ENCODE measurements around the gene PHF21A.
"Not testable (repeated sequence)": the region's sequence is repeated elsewhere in the genome, so short reads cannot be mapped to it uniquely, and the experiment has no call there.

Gene PHF21A

DNA sequence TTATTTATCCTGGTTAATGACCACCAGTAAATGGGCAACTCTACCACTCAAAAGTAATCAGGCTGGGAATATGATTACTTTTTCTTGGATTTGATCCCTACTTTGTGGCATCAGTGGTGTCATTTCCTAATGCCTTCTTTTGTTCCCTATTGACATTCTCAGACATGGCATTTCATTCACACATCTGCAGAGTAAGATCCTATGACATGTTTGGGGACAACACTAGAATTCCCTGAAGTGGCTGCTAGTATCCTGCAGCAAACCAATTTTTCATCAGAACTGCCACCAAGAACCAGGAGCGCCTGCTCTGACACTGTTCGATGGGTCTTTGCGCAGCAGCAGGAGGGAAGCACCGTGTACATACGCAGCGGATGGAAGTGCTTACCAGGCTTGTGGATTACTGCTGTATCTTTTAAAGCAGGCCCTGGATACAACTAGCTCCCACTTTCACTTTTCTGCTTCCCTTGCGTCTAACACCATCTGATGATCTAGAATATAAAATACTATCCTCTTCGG is 101.1 kb downstream of the PHF21A start:
- no peak for DNase-seq

DNA sequence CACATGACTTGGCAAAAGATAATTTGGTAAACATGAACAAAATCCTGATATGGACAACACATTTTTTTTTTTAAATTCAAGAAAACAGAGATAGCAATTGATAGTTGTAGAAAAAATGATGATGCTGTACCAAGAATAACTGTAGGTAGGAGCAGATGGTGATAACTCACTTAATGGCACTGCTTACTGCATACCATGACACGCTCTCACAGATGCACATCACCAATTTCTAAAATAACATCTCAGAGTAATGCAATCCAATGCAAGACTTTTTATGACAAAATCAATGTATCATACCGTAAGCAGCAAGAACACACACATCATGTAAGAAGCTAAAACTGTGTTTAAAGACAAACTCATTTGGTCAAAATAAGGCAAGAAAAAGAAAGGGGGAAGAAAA is 102.6 kb downstream of the PHF21A start:
- DNase-seq: no peak

DNA sequence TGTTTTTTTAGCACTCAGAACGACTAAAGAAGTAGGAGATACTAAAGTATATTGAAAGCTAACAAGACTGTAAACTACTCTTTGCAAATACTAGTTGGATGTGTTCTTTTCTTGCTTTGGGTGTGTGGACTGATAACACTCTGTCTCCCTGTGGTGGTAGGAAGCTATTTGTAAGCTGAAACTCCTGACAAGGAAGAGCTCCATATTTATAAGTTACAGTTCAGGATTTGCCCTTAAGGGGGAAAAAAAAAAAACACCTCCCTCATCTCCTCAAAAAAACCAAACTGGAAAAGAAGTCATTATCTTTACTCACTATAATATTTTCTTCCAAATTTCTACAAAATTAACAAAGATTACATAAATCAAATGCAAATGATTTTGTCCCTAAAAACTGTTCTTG is 103.9 kb downstream of the PHF21A start:
- no peak for DNase-seq

DNA sequence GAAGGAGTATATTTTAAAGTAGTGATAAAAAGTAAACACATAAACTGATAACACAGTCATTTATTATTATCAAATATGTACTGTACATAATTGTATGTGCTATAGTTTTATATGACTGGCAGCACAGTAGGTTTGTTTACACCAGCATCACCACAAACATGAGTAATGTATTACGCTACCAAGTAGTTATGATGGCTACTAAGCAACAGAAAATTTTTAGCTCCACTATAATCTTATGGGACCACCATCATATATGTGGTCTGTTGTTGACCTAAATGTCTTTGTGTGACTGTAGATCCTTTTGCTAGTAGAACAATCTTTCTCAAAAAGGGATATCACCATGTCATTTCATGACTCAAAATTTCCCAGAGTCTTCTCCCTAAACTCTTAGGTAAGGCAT is 105.3 kb downstream of the PHF21A start:
- no peak for DNase-seq

DNA sequence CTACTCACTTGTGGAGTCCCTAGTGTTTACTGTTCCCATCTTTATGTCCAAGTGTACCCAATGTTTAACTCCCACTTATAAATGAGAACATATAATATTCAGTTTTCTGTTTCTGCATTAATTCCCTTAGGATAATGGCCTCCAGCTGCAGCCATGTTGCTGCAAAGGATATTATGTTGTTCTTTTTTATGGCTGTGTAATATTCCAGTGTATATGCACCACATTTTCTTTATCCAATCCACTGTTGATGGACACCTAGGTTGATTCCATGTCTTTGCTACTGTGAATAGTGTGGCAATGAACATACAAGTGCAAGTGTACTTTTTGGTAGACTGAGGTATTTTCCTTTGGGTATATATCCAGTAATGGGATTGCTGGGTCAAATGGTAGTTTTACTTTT is 107.1 kb downstream of the PHF21A start:
- DNase-seq: not testable (repeated sequence)

DNA sequence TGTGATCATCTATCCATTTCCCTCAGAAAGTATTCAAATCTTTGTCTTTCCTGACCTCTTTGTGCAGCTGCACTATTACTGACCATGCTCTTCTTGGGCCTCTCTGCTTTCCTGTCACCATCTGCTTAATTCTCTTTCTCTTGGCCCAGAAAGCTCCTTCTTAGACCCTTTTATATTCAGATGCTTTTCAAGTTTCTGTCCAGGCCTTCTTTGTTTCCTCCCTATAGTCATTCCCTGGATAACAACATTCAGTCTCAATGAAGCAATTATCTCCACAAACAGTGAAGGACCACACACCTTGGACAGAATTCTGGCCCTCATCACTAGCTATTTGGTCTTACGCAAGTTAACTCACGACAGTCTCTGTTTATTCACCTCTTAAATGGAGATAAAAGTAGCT is 109.1 kb downstream of the PHF21A start:
- no peak for DNase-seq

DNA sequence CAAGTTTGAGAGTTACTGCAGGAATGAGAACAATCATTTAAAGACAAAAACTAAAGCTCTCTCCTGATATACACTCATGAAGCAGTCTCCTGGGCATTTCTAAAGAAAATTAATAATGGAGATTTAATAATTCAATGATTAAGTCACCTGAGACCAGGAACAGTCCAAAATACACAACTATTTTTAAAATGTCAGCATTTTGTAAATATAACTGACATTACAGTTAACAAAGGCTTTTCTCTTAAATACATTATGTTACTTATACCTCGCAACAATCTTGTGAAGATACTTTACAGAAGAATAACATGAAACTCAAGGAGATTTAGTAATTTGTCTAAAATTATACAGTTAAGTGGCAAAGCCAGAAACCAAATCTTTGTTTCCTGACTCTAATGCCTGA is 111.2 kb downstream of the PHF21A start:
- DNase-seq: no peak

DNA sequence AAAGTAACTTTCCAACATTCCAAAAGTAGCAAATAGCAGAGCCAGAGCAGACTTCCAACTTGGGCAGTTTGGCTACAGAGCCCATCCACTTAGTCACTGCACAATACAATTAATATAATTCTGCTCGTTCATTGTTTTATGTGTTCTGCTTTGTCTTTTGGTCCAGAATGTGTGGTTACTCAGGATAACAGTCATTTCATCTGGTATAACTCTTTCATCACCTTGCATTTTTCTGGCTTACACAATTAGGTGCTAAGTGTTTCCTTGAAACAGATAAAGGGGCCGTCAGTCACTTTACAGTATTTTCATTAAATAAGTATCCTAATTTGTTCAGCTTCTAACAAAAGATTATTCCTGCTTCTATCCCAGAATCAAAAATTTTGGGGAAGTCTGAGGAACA is 111.6 kb downstream of the PHF21A start:
- DNase-seq: no peak

DNA sequence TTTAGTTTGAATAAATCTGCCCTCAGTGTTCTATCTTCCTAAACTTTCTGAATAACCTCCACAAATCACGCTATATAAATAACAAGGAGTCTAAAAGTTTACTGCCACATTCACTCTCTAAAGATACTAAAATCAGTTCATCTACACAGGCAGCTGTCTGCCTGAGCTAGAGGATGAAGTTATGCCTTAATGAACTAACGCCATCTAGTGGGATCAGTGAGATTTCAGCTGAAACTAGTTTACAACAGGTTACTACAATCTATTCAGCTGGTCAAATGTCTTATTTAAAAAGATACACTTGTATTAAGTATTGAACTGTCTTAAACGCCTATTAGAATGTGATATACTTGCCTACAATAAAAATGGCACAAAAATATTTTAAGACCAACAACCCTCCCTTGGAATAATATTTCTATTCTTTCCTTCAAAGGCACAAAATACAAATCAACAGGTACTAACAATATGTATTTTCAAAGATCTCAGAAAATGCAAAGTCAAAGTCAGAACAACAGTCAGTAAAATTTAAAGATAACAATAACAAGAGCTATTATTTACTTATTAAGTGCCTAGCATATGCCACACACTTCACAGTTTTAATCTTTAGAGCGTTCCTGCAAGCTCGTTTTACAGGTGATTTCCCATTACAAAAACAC is 114.7 kb downstream of the PHF21A start:
- peak; percentile 41 for DNase-seq

DNA sequence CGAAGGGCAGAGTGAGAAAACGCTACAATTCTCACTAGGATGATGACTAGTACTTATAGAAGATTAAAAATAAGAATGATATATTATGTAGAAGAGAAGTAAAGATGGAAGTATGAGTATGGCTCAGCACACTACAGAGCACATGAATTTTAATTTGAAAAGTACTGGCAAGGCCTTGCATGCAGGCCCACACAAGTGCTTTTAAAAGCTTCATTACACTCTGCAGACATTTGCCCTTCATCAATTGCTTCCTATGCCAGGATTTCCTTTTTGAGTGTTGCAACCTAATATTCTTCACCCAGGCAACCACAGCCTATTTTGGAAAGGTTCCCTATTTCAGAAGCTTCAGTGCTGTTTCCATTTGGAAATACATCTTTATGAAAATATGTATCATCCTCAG is 117.7 kb downstream of the PHF21A start:
- DNase-seq: no peak

DNA sequence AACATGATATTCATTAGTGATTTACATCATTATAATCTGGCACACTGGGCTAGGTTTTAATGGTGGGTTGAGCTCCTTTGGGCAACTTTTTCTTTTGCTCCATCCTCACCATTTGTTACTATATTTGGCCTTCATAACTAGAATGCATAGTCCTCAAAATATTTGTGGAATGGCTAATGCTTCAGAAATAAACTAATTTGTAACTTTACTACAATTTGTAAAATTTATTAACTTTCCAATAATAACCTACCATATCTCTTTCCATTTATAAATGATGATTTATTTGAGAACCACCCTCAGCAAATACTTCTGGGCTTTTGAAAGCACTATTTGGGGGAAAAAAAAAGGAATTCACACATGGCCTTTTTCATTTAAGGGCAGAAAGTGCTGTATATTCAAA is 119.1 kb downstream of the PHF21A start:
- DNase-seq: no peak

DNA sequence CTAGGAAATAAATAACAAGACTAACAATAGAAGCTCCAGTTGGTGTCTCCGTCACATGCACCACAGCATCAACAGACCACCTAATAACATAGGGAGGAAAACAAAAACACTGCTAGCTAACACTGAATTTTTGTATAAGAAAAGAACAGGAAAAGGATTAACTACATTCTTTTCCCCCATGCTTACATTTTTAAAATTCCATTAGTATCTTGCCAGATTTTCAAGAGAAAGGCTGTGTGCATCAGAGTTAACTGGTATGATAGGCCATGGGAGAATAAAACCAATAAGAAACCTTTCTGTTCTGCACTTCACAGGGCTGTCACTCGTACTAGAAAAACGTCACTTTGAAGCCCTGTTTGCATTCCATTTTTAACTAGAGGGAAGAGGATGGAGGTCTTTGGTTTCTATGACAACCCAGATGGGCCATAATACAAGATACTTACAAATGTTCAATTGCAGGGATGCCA is 119.8 kb downstream of the PHF21A start:
- peak; percentile 28 for DNase-seq

DNA sequence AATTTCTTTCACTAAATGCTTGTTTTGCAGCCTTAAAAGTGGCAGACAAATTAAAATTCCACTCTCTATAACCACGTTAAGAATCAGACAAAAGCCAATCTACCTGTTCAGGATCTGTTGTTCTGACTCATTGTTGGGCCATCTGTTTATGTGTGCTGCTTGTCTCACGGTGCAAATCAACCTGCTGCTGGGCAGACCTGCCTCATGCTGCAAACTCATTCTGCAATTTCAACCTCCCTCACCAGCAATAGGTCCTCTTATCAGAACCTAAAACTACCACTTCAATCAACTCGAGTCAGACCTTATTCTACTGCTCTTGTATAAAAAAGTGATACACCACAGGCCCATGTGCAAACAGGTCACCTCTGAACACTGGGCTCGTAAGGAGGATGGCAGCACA is 123.7 kb downstream of the PHF21A start:
- no peak for DNase-seq

DNA sequence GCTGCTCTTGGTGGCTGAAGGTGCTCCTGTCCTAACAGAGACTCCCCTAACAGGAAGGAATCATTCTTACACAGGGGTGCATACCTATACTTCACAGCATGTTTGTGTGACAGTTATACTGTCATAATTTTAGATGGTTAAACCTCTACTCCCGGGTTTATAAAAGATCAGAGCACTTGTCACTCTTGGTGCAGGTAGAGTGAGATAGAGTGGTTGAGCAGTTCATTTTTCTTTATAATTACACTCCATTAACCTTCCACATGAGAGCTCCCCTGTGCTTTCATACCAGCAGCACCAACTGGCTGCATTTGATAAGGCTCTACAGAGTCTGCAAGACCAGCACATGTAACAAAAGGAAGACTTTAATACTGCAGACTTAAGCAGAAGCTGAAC is 125.9 kb downstream of the PHF21A start:
- no peak for DNase-seq

DNA sequence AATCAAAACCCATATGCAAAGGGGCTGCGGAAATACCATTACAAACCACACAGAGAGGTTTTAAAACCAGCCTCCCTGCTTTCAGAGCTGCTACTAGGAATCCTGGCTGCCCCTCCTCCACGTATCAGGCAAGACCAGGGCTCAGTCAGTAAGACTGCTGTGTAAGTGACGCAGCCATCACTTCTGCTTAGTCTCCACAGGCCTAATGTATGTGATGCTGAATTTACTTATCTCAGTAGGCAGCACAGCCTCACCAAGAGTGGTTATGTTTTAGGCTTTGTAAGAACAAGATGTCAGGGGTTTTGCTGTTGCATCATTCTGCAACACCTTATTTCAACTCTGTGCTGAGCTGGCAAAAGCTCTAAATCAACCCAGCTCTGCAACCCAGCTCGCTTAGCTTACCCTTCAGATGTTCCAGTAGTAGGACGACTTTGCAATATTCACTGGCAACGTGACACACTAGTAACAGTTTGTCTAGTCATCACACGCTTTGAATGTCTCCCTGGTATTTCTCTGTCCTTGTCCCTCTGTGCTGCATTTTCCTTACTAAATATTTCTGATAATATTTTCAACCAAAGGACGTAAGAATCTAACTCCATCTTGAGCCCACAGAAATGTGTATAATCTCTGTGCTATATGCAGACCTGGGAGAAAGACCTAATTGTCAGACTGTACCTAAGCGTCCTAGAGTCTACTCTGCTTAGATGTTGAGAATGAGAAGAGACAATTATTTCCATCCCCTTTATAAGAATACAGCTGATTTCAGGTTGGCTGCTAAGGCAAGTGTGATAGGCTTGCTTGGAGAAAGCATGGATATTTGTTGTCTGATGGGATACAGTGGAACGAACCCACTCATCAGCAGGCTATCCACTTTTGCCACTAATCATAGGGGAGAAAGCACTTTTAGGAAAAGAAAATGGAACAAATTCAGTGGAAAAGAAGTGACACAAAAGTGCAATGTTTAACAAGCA is 126.6 kb downstream of the PHF21A start:
- DNase-seq: no peak

DNA sequence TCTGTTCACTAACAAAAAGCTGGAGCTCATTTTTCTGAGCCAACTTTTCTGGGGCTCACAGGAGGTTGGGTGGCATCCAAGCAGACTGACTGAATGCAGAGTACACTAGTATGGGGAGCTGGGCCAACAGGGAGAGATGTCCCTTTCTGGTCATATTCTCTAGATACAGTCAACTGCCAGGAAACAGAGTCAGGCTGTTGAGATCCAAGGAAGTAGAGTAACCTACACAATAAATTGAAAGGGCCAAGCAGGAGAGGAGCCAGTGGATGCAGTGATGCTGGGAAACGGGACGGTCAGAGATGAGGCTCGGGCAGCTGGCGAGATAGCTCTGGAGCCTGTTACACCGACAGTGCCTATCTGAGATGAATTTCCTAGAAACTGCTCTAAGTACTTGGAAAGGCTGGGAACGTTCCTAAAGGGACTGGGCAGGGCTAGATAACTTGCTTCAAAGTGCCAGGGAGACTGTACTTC is 127.7 kb downstream of the PHF21A start:
- DNase-seq: no peak

DNA sequence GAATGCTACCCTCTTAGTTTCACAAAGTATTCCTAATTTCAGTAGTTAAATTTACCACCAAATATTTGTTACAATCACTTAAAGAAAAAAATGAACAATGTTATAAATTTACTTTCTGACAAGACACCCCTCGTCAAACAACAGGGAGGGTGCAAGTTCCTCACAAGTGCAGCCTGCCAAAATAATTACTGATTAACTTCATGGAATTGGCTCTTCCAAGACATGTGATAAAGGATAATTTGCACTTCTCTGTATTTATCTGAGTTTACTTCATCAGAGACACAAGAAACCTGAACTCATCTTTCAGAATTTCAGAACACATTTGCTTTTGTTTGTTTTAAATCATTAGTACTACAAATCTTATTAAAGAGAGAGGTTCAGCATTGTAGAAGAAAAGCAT is 132.3 kb downstream of the PHF21A start:
- no peak for DNase-seq

DNA sequence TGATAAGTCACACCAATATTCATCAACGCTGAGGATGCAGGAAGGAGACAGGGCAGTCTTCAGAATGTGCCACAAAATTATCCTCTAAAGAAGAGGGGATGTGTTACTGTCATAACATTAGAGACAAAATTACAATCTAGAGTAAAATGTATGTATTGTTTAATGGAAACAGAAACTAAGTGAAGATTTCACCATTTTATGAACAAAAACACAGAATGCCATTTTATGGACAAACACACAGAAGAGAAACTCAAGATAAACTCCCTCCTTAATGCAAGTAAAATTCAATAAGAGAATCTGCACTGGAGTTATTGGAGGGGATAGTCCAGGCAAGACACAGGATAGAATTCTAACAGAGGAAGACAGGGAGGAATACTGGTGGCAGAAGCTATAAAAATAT is 136.0 kb downstream of the PHF21A start:
- DNase-seq: no peak

DNA sequence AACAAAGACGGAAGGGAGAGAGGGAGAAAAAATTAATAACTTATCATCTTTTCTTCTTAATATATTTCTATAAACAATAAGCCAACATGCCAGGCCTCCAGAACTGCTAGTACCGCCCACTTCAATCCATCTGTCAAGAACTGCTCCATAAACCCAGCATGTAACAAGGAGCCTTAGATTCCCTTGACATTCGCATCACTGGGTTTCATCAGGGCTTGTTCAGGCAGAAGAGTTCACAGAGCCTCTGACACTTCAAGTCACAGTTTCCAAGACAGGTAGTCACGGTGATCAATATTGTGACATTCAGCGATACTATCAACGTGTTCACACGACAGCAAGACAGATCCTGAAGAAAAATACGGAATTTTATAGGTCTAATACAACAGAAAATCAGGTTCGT is 137.1 kb downstream of the PHF21A start:
- DNase-seq: no peak

DNA sequence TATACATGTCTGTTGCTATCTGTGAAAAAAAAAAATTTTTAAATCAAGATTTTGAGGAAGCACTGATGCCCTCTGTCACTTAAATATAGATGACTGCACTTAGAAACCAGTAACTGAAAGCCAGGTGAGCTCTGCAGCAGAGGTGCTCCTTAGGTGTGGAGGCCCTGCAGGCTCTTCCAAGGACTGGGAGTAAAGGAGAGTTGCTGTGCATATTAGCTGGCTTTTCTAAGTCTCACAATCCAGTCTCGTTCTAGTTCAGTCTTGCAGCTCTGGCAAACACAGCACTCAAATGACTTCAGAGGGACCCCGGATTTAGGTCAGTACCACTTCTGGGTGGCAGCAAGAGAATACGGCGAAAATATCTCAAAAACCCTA is 137.8 kb downstream of the PHF21A start:
- DNase-seq: no peak

DNA sequence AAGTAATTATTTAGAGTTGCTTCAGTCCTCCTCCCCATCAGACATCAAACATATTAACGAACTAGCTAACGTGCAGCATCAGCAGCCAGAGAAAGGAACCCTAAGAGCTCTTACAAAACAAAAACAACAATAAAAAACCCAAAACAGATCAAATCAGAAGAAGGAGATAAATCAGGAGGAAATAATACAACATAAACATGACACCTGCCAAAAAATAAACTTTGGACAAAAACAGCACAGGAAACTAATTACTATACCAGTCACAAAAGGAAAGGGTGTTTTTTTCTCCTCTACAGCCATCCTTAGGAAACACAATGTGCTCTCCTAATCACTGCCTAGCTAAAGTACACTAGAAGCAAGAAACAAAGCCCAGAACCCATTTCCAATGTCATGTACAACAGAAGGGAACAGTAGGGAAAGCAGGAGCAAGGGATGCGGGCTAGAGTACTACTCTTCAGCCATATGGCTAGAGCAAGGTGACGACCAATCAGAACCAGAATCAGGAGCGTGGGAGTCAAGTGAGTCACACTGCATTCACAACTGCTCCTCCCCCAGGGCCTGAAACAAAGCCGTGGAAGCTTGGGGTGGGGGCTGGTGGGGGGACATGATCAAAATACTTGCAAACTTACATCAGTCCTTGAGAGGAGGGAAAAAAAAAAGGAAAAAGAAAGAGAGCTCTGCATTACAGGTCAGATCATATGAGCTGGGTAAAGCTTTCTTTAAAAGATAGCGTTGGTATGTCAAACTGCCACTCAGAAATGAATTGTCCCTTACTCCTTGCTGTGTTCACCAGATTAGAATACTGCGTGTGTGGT is 138.4 kb downstream of the PHF21A start:
- DNase-seq: peak; percentile 13

DNA sequence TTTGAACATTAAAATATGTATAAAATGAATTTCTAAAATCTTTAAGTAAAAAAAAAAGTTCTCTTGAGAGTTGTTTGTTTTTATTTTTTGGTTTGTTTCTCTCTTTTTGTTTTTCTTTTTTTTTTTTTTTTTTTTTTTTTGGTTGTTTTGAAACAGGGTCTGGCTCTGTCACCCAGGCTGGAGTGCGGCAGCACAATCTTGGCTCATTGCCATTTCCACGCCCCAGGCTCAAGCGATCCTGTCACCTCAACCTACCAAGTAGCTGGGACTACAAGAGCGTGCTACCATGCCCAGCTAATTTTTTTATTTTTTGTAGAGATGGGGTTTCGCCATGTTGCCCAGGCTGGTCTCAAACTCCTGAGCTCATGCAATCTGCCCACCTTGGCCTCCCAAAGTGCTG is 139.4 kb downstream of the PHF21A start:
- not testable (repeated sequence) for DNase-seq

DNA sequence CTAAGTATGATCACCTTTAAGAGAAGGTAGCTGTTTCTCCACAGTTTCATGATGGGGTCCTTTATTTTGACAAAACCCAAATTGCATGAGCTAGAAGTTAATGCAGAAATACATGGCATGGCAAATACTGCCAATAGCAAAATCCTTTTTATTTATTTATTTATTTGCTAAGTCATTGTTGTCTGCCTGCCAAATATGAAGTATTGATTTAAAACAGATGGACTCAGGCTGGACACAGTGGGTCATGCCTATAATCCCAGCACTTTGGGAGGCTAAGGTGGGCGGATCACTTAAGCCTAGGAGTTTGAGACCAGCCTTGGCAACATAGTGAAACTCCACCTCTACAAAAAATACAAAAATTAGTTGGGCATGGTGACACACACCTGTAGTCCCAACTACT is 146.4 kb downstream of the PHF21A start:
- no peak for DNase-seq
